HG03521 (cell line): ENCODE results near the gene SH2D6.
"Not testable (repeated sequence)": the region's sequence is repeated elsewhere in the genome, so short reads cannot be mapped to it uniquely, and the experiment has no call there.

Experiments used
- ATAC-seq: cut with Tn5 transposase; IDR thresholded peaks from one replicate; pipeline ENCODE4 v1.9.1; 2021; ENCODE audit warnings: mild to moderate bottlenecking, moderate library complexity; ENCODE audit not compliant: unreplicated experiment

Gene SH2D6

GRCh38 chr2:85438201-85439024 lies 19.9 kb downstream of the SH2D6 start:
- ATAC-seq: no peak

- no peak for ATAC-seq
Measured at GRCh38 chr2:85439025-85439472, 20.5 kb downstream of the SH2D6 start.

GRCh38 chr2:85439569-85439968 lies 21.1 kb downstream of the SH2D6 start:
- ATAC-seq: not testable (repeated sequence)

DNA sequence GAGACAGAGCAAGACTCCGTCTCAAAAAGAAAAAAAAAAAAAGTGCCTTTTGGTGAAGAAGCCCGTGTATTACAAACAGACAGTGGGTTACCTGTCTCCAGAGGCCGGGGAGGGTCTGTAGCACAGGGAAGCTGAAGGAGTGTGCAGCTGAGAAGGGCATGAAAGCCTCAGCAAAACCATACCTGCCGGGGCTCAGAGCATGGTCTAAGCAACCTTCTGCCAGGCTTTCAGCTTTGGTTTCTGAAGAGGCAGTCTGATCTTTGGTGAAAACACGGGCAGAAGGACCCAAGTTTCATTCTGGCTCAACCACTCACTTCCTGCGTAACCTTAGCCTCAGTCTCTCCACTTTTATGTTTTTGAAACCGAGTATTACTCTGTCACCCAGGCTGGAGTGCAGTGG lies 21.5 kb downstream of the SH2D6 start:
- ATAC-seq: no peak

- no peak for ATAC-seq
Measured at GRCh38 chr2:85440729-85441128, 22.2 kb downstream of the SH2D6 start.

DNA sequence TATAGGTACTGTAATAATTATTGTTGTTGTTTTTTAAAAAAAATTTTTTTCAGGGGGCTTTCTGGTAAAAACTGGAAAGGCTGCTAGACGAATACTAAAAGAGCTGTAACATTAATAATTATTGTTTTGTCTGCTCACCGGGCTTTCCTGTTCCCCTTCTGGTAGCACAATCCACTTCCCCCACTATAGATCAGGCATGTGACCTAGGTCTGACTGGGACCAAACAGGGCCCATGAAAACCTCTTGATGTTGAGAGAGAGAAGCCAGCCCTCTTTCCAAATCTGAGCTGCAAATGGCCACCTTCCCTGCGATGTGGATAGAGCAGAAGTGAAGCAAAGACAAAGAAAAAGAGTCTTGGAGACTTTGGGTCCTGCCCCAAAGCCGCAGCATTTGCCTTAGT lies 23.4 kb downstream of the SH2D6 start:
- ATAC-seq: no peak

DNA sequence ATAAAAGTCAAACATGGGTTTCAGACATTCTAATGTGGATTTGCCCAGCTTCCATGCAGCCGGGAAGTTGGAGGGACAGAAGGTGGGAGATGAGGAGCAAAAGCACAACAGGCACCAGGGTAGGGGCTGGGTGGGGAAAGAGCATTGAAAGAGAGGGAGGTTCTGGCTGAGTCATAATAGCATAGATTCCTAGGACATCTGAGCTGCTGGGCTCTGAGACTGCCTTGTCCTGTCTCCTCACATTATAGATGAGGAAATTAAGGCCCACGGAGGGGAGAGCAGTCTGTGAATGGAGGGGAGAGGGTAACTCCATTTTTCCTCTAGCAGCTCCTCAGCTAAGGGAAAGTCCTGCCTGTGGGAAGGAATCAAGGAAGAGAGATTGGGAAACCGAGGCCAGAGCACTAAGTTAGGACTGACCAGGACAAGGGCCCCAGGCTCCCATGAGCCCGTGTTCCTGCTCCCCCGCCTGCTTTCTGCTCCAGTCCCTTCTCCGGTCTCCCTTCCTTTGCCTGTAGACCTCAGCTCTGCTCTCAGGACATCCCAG lies 26.2 kb downstream of the SH2D6 start:
- ATAC-seq: no peak

DNA sequence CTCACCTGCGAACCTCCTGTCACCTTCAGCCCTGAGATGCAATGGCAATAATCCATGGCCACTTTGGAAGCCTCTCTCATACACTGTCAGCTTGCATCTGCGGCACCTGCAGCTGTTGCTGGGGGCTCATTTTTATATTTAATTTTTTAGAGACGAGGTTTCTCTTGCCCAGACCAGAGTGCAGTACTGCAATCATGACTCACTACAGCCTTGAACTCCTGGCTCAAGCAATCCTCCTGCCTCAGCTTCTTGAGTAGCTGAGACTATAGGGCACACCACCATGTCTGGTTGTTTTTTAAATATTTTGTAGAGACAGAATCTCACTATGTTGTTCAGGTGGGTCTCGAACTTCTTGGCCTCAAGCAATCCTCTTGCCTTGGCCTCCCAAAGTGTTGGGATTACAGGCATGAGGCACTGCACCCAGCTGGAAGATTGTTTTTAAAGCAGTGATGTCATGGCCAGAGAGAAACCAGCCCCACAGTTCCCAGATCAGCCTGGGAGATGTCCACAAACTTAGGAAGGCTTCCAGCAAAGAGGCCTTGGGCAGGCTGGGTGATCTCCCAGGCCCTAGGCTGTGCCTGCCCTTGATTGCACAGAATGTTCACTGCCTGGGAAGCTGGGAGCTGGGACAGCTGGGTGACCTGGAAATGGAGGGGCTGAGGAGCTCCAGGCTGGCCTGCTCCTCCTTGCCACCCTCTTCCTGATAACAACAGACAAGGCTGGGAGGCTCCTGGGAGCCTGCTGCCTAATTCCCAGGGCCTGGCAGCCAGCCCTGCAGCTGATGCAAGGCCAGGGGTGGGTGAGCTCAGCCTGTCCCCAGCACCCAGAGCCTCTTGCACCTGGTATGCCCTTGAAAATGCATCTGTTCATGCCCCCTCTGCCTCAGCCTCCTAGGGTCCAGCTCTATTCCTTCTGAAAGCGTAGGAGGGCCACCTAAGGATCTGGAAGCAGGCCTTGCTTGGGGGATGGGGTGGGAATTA lies 27.1 kb downstream of the SH2D6 start:
- no peak for ATAC-seq

GRCh38 chr2:85446296-85447221 lies 28.0 kb downstream of the SH2D6 start:
- ATAC-seq: no peak

GRCh38 chr2:85447222-85447585 lies 28.7 kb downstream of the SH2D6 start:
- ATAC-seq: no peak

- ATAC-seq: no peak
Measured at GRCh38 chr2:85448461-85449213, 30.1 kb downstream of the SH2D6 start.

GRCh38 chr2:85449214-85449588 lies 30.7 kb downstream of the SH2D6 start:
- ATAC-seq: no peak

DNA sequence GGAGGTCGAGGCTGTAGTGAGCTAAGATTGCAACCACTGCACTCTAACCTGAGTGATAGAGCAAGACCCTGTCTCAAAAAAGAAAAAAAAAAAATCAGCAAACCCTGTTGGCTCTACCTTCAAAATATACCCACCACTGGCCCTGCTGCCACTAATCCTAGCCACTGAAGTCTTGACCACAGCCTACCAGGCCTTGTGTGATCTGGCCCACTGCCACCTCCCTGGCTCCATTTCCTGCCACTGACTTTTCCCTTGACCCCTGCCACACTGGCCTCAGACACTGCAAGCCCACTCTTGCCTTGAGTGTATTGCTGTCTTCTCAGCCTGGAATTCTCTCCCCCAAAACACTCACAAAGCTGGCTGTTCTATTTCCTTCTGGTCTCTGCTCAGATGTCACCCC lies 33.7 kb downstream of the SH2D6 start:
- ATAC-seq: no peak

DNA sequence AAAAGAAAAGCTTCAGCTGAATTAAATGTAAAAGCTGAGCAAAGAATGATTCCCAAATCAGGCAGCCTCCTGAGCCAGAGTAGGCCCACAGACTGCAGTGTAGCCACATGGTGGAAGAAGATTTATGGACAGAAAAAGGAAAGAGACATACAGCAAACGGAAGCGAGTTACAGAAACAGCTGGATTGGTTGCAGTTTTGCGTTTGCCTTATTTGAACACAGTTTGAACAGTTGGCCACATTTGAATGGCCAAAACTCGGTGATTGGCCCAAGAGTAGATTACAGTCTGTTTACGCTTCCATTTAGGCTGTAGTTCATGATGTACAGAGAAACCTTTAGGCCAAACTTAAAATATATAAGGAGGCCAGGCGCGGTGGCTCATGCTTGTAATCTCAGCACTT lies 35.1 kb downstream of the SH2D6 start:
- ATAC-seq: no peak

DNA sequence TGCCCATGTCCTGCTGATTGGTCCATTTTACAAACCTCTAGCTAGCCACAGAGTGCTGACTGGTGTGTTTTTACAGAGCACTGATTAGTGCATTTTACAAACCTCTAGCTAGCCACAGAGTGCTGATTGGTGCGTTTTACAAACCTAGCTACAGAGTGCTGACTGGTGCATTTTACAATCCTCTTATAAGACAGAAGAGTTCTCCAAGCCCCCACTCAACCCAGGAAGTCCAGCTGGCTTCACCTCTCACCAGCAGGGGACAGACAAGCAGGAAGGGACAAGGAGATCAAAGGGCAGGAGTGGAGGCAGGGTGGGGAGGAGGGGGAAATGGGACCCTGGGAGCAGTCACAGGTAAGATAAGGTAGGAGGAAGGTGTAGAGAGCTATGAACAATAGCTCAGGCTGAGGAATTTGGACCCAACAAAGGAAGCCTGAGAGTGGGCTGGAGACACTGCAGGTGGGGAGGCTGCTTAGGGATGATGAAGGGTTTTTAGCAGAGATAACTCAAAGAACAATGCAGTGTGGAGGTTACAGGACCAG lies 37.1 kb downstream of the SH2D6 start:
- ATAC-seq: no peak

GRCh38 chr2:85457043-85457442 lies 38.5 kb downstream of the SH2D6 start:
- no peak for ATAC-seq

DNA sequence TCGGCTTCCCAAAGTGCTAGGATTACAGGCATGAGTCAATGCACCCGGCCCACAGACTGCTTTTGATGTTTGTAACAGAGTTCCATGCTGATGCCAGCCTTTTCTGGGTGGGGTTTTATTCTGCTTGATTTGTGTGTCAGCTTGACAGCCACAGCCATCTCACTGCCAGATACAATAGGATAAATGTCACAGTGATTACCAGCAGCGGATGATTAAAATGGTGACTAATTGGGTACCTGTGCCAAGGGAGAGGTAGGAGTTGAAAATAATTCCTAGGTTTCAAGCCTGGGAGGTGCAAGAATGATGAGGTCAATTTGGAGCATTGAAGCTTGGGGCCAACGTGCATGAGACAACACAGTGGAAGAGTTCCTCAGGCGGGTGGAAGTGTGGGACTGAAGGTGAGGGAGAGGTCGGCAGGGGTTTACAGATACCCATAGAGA lies 39.4 kb downstream of the SH2D6 start:
- no peak for ATAC-seq

- no peak for ATAC-seq
Measured at GRCh38 chr2:85458601-85459563, 40.4 kb downstream of the SH2D6 start.
